Measurements from ENCODE around the gene RANBP17.

DNA sequence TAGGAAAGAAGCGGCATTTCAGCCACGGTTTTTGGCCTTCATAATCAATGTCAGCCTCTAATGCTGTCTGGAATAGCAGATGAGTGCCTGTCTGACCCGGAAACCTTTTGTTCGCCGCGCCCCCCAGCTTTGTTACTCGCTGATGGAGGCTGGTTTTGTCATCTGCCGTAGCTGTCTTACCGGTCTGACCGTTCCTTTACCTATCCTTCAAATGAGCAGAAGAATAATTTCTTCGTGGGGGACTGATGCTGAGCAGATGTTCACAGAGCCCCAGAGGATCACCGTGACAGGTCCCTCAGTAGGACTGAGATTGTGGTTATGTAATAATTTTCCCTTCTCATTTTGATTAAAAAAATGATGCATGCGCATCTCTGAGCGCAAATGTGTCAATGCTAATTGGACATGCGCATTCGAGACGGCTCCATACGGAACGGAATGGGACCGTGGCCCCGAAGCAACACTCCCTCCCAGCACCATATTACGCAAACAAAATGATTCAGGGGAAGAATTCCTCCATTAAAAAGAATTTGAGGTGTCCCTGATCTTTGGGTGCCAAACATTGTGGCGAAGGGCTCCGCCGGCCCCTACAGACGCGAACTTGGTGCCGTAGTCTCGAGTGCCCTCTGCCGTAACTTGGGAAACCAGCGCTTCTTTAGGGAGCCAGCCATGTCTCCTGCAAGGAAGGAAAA lies 474.8 kb downstream of the RANBP17 start:
- TF ChIP-seq POLR2AphosphoS5 (IDR thresholded peaks at IDR 0.05) = no peak
- TF ChIP-seq, protein P1, sequence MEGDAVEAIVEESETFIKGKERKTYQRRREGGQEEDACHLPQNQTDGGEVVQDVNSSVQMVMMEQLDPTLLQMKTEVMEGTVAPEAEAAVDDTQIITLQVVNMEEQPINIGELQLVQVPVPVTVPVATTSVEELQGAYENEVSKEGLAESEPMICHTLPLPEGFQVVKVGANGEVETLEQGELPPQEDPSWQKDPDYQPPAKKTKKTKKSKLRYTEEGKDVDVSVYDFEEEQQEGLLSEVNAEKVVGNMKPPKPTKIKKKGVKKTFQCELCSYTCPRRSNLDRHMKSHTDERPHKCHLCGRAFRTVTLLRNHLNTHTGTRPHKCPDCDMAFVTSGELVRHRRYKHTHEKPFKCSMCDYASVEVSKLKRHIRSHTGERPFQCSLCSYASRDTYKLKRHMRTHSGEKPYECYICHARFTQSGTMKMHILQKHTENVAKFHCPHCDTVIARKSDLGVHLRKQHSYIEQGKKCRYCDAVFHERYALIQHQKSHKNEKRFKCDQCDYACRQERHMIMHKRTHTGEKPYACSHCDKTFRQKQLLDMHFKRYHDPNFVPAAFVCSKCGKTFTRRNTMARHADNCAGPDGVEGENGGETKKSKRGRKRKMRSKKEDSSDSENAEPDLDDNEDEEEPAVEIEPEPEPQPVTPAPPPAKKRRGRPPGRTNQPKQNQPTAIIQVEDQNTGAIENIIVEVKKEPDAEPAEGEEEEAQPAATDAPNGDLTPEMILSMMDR (IDR thresholded peaks at IDR 0.05) = peak in 3 of 4 experiments; percentile 25 to 49 (median 40)
